PC-9 (cell line): ENCODE measurements around the gene KRT14. TPM values are rescaled to one million over a fixed set of nuclear protein-coding genes. Genes with fewer than 3 reads are reported as not detected.
A peak's percentile ranks its signal among the peaks of the same experiment; 100 is the strongest.
"Not testable (repeated sequence)": the region's sequence is repeated elsewhere in the genome, so short reads cannot be mapped to it uniquely, and the experiment has no call there.

Source experiments
- BruUV-seq: library from RNA; stranded (reverse); fragments of 400-500 nt; replicated peaks from 2 replicates; lab custom pipeline; 2021; lab: Mats Ljungman, UMichigan
- CTCF ChIA-PET: fragments of 300-600 bp; sonication (Branson Sonifier 250); formaldehyde crosslinking; loops from one replicate; lab custom pipeline; 2022; ENCODE audit warnings: antibody characterized with exemption; lab: Charles Lee
- POLR2A ChIA-PET: fragments of 300-600 bp; sonication (Branson Sonifier 250); formaldehyde crosslinking; loops from one replicate; lab custom pipeline; 2022; ENCODE audit warnings: antibody characterized with exemption; ENCODE audit not compliant: unreplicated experiment; lab: Charles Lee
- DNase-seq, 2 experiments: peaks; one replicate each; pipeline versions ENCODE4 v3.0.0 to v3.0.0-alpha.2; 2015 to 2022; ENCODE audit warnings: mixed read lengths in 1 of 2
- H2AFZ ChIP-seq: fragments of 200-600 bp; sonication (generic); 2 replicates; pipeline ENCODE4 v1.8.1; 2017; ENCODE audit warnings: antibody characterized with exemption
- H3F3A ChIP-seq: fragments of 200-600 bp; sonication (generic); 2 replicates; pipeline ENCODE4 v1.8.1; 2017; ENCODE audit warnings: antibody characterized with exemption, mild to moderate bottlenecking, low read depth; ENCODE audit not compliant: insufficient read depth
- H3K27ac ChIP-seq: fragments of 200-600 bp; sonication (generic); 2 replicates; pipeline ENCODE4 v1.6.1; 2016; ENCODE audit warnings: mixed run types
- H3K27me3 ChIP-seq: fragments of 200-600 bp; sonication (generic); 2 replicates; pipeline ENCODE4 v1.6.1; 2016; ENCODE audit warnings: low read depth, mixed run types; ENCODE audit not compliant: insufficient read depth
- H3K36me3 ChIP-seq: fragments of 200-600 bp; sonication (generic); 2 replicates; pipeline ENCODE4 v1.6.1; 2016; ENCODE audit warnings: low read depth, mixed run types
- H3K4me1 ChIP-seq: fragments of 200-600 bp; sonication (generic); replicated peaks from 2 replicates; pipeline ENCODE4 v1.6.1; 2016; ENCODE audit warnings: mixed run types; ENCODE audit not compliant: insufficient read depth
- H3K4me2 ChIP-seq: fragments of 200-600 bp; sonication (generic); 2 replicates; pipeline ENCODE4 v1.6.1; 2017; ENCODE audit warnings: mixed run types
- H3K4me3 ChIP-seq: fragments of 200-600 bp; sonication (generic); 2 replicates; pipeline ENCODE4 v1.6.1; 2016; ENCODE audit warnings: mixed run types
- H3K79me2 ChIP-seq: fragments of 200-600 bp; sonication (generic); 2 replicates; pipeline ENCODE4 v1.6.1; 2017; ENCODE audit warnings: low read depth, mixed run types
- H3K9me2 ChIP-seq: fragments of 200-600 bp; sonication (generic); 2 replicates; pipeline ENCODE4 v1.8.1; 2017; ENCODE audit warnings: mild to moderate bottlenecking; ENCODE audit not compliant: insufficient read depth
- H3K9me3 ChIP-seq: fragments of 200-600 bp; sonication (generic); 2 replicates; pipeline ENCODE4 v1.8.1; 2016; ENCODE audit warnings: low read depth; ENCODE audit not compliant: insufficient read depth
- H4K20me1 ChIP-seq: fragments of 200-600 bp; sonication (generic); 2 replicates; pipeline ENCODE4 v1.8.1; 2017; ENCODE audit not compliant: insufficient read depth
- CTCF ChIP-seq: fragments of 200-600 bp; sonication (generic); conservative IDR thresholded peaks from 2 replicates; pipeline ENCODE4 v1.6.1; 2017; ENCODE audit warnings: mixed run types, antibody characterized with exemption, mild to moderate bottlenecking, moderate library complexity
- EZH2 ChIP-seq: fragments of 200-600 bp; sonication (generic); IDR thresholded peaks from 2 replicates; pipeline ENCODE4 v1.8.0; 2017; ENCODE audit warnings: antibody characterized with exemption, low read depth
- intact Hi-C: fragments of 100-400 bp; cut with micrococcal nuclease; formaldehyde crosslinking; loops from one replicate; pipeline ENCODE4 v1.10.0; 2022; ENCODE audit not compliant: unreplicated experiment
- total RNA-seq: library from RNA; stranded (reverse); gene quantifications from 2 replicates; pipeline ENCODE4 v1.2.3, GENCODE V29; 2021

The KRT14 gene
- total RNA-seq, 1 experiment from 2014 or later = 2.2 TPM

- Histone ChIP-seq H3K4me2 (peak overlapping the region; percentile 99), H3F3A (peaks cover 15% of the 10 kb centered on the region; the same call in 1 of the 2 replicates), H3K9me3 (no peaks in the 10 kb centered on the region), H3K27ac (no peak overlapping the region), H3K27me3 (no peaks in the 10 kb centered on the region), H3K9me2 (no peaks in the 10 kb centered on the region), H2AFZ (no peak overlapping the region), H3K4me1 (peaks cover 24% of the 10 kb centered on the region), H3K36me3 (no peaks in the 10 kb centered on the region), H3K4me3 (no peak overlapping the region; the same call in 1 of the 2 replicates), H3K79me2 (no peaks in the 10 kb centered on the region), H4K20me1 (no peaks in the 10 kb centered on the region)
- no peak for DNase-seq
- BruUV-seq = no TSS peak
- ChIA-PET CTCF (no interaction called here), POLR2A (no interaction called here)
- intact Hi-C loops = no loop called here
- no peak for TF ChIP-seq CTCF
- TF ChIP-seq EZH2 = no peak
Observed at GRCh38 chr17:41610965-41611640, 24.4 kb upstream of the KRT14 start.

- H3K27me3 ChIP-seq, CTCF ChIA-PET, H3K36me3 ChIP-seq, H3K4me3 ChIP-seq, H3K4me2 ChIP-seq, H3K27ac ChIP-seq, H2AFZ ChIP-seq, BruUV-seq, H3K9me2 ChIP-seq, POLR2A ChIA-PET, intact Hi-C loops, DNase-seq, H4K20me1 ChIP-seq, H3K9me3 ChIP-seq, H3K79me2 ChIP-seq: not testable (repeated sequence)
- peaks cover 19% of the 10 kb centered on the region for H3K4me1 ChIP-seq
- H3F3A ChIP-seq = peaks cover 15% of the 10 kb centered on the region; the same call in 1 of the 2 replicates
Observed at GRCh38 chr17:41610061-41610517, 23.4 kb upstream of the KRT14 start.

DNA sequence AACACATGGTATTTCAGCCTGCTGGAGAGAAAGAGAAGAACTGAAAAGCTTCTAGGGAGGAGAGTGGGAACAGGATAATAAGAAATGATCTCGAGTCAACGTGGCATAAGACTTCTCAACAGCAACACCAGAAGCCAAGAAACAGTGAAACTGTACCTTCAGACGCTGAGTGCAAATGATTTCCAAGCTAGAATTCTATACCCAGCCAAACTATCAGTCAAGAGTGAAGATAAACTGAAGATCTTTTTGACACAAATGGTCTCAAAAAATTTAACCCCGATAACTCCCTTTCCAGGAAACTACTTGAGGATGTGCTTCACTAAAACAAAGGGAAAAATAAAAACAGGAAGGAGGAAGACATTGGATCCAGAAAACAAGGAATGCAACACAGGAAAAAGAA lies 20.2 kb upstream of the KRT14 start:
- H2AFZ ChIP-seq, H3K4me2 ChIP-seq, H4K20me1 ChIP-seq, H3K79me2 ChIP-seq, H3F3A ChIP-seq, H3K4me1 ChIP-seq, H3K27ac ChIP-seq, DNase-seq, H3K9me2 ChIP-seq, H3K4me3 ChIP-seq, H3K36me3 ChIP-seq, CTCF ChIA-PET, intact Hi-C loops, BruUV-seq, H3K27me3 ChIP-seq, H3K9me3 ChIP-seq, POLR2A ChIA-PET: not testable (repeated sequence)

- Histone ChIP-seq H3F3A (no peaks in the 10 kb centered on the region), H2AFZ (no peak overlapping the region), H3K4me2 (no peak overlapping the region), H3K4me3 (no peak overlapping the region), H3K9me3 (no peaks in the 10 kb centered on the region), H3K27ac (no peak overlapping the region), H3K4me1 (no peaks in the 10 kb centered on the region; the same call in 1 of the 2 replicates), H3K79me2 (no peaks in the 10 kb centered on the region), H3K36me3 (no peaks in the 10 kb centered on the region), H3K27me3 (no peaks in the 10 kb centered on the region), H3K9me2 (no peaks in the 10 kb centered on the region), H4K20me1 (no peaks in the 10 kb centered on the region)
- no TSS peak for BruUV-seq
- ChIA-PET POLR2A (no interaction called here), CTCF (no interaction called here)
- intact Hi-C loops = no loop called here
- no peak; the same call in 1 of the 2 replicates for TF ChIP-seq CTCF
- TF ChIP-seq EZH2 = no peak
- DNase-seq = peak in 1 of 2 experiments; percentile 39
Observed at GRCh38 chr17:41602524-41602923, 15.8 kb upstream of the KRT14 start.
